PC-3 (cell line): ENCODE results near the gene JMJD7.

Source experiments
- CTCF ChIP-seq: fragments of 300-600 bp; sonication (generic); conservative IDR thresholded peaks from 2 replicates; pipeline ENCODE4 v1.5.1; 2017; ENCODE audit warnings: antibody characterized with exemption, low read depth, mild to moderate bottlenecking, low read length
- EZH2 ChIP-seq: fragments of 300-600 bp; sonication (generic); IDR thresholded peaks from one replicate; pipeline ENCODE4 v1.6.1; 2017; ENCODE audit warnings: antibody characterized with exemption, mild to moderate bottlenecking, low read length; ENCODE audit not compliant: unreplicated experiment

DNA sequence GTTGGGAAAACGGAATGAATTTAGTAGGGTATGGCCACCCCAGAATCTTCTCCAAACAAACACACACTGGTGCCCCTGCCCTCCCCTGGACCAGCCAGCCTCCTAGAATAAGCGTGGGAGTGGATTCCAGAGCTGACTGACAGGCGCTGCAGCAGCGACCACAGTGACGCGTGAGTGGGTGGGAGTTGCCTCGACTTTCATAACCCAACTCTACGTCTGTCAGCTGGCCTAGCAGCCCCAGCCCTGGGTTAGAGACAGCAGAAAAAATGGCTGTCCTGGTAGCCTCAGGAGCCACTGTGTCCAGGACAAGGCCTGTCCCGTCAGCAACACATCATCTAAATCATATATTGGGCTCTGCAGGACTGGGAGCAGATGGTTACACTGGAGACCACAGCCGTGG, 20.7 kb downstream of the JMJD7 start:
- no peak for TF ChIP-seq EZH2
- TF ChIP-seq CTCF: no peak
